Type B pancreatic cell (in vitro differentiated cells): ENCODE results near the gene APOC3. TPM values are rescaled to one million over a fixed set of nuclear protein-coding genes. Genes with fewer than 3 reads are reported as not detected.

Source experiments
- DNase-seq: peaks from one replicate; pipeline ENCODE4 v3.0.0; 2021; ENCODE audit warnings: mixed read lengths; ENCODE audit not compliant: unreplicated experiment; ENCODE audit errors: extremely low spot score
- H3K27ac Mint-ChIP-seq: 2 replicates; pipeline ENCODE4 v1.8.0; 2021; ENCODE audit warnings: mild to moderate bottlenecking, mixed read lengths
- H3K27me3 Mint-ChIP-seq: 2 replicates; pipeline ENCODE4 v1.8.0; 2021; ENCODE audit warnings: mixed read lengths
- H3K36me3 Mint-ChIP-seq: 2 replicates; pipeline ENCODE4 v1.8.0; 2021; ENCODE audit warnings: mixed read lengths
- H3K4me1 Mint-ChIP-seq: one replicate; pipeline ENCODE4 v1.8.0; 2021; ENCODE audit warnings: mixed read lengths; ENCODE audit not compliant: unreplicated experiment
- H3K4me3 Mint-ChIP-seq: 2 replicates; pipeline ENCODE4 v1.8.0; 2021; ENCODE audit warnings: mild to moderate bottlenecking, mixed read lengths
- H3K9me3 Mint-ChIP-seq: 2 replicates; pipeline ENCODE4 v1.8.0; 2021; ENCODE audit warnings: mixed read lengths
- total RNA-seq: library from RNA; stranded (reverse); gene quantifications from 2 replicates; pipeline ENCODE4 v1.2.1, GENCODE V29; 2021; ENCODE audit warnings: low replicate concordance
- TF ChIP-seq, protein P1 (sequence below): fragments of 200-600 bp; sonication (generic); conservative IDR thresholded peaks from 2 replicates; pipeline ENCODE4 v1.5.0; 2021; ENCODE audit warnings: antibody characterized with exemption, mild to moderate bottlenecking

Gene APOC3
- total RNA-seq, 1 donor from 2014 or later, result 21.6 TPM

DNA sequence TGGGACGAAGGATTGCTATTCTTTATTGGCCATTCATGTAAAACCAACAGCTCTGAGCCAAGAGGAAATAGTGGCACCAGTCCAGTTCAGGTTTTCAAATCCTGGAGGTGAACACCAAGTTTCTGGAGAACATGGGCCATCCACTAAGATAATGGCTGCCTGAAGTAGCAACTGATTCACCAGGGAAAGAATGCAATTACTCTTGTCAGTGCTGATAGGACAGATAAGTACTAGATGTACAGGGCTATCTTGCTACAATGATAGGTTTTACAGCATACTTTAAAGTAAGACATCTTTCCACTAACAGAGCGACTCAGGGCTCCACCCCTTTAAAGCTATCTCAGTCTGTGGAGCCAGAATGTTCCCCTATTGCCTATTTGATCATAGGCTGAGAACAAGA, 44.5 kb downstream of the APOC3 start:
- no peak for DNase-seq
- Mint-ChIP-seq H3K27ac (no peak overlapping the region), H3K4me1 (no peaks in the 10 kb centered on the region), H3K4me3 (no peak overlapping the region), H3K9me3 (no peaks in the 10 kb centered on the region), H3K27me3 (no peaks in the 10 kb centered on the region), H3K36me3 (peaks cover 34% of the 10 kb centered on the region)
- TF ChIP-seq, protein P1, sequence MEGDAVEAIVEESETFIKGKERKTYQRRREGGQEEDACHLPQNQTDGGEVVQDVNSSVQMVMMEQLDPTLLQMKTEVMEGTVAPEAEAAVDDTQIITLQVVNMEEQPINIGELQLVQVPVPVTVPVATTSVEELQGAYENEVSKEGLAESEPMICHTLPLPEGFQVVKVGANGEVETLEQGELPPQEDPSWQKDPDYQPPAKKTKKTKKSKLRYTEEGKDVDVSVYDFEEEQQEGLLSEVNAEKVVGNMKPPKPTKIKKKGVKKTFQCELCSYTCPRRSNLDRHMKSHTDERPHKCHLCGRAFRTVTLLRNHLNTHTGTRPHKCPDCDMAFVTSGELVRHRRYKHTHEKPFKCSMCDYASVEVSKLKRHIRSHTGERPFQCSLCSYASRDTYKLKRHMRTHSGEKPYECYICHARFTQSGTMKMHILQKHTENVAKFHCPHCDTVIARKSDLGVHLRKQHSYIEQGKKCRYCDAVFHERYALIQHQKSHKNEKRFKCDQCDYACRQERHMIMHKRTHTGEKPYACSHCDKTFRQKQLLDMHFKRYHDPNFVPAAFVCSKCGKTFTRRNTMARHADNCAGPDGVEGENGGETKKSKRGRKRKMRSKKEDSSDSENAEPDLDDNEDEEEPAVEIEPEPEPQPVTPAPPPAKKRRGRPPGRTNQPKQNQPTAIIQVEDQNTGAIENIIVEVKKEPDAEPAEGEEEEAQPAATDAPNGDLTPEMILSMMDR, result no peak

DNA sequence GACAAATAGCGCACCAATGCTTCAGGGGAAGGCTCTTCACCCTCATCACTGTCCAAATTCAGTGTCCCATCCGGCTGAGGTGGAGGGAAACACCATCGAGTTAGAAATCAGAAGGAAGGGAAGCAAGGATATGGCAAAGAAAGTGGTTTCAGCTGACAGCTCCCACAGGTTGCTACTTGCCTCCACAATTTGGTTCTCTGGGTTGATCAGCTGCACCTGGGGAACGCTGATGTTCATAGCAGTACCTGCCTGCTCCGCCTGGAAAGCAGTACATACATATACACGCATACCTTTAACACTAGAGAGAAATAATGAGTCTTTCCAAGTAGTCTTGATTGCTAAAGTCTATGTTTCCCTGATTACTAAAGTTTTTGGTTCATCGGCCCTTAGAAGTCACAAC, 45.5 kb downstream of the APOC3 start:
- TF ChIP-seq, protein P1, result no peak
- Mint-ChIP-seq H3K4me3 (no peak overlapping the region), H3K9me3 (no peaks in the 10 kb centered on the region), H3K36me3 (peaks cover 31% of the 10 kb centered on the region), H3K27me3 (no peaks in the 10 kb centered on the region), H3K27ac (no peak overlapping the region), H3K4me1 (peaks cover 5% of the 10 kb centered on the region)
- no peak for DNase-seq

DNA sequence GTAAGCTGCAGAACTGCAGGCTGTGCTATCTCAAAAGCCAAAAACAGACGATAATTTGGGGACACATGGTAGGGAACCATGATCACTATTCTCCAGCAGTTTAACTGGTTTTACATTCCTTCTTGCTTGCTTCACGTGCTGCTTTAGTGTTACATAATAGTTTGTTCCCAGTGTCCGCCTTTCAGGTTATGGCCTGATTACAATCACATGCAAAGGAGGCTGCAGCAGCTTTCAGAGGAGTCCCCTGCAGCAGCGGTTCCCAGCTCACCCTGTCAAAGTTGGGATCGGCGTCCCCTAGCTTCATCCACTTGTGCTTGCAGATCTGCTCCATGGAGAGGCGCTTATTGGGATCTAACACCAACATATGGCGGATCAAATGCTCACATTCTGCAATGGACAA, 46.9 kb downstream of the APOC3 start:
- TF ChIP-seq, protein P1, result no peak
- H3K4me1 Mint-ChIP-seq, result peaks cover 14% of the 10 kb centered on the region
- no peaks in the 10 kb centered on the region for H3K9me3 Mint-ChIP-seq
- H3K27me3 Mint-ChIP-seq, result no peaks in the 10 kb centered on the region
- no peak overlapping the region for H3K27ac Mint-ChIP-seq
- H3K4me3 Mint-ChIP-seq, result no peak overlapping the region
- H3K36me3 Mint-ChIP-seq, result peaks cover 28% of the 10 kb centered on the region
- no peak for DNase-seq

DNA sequence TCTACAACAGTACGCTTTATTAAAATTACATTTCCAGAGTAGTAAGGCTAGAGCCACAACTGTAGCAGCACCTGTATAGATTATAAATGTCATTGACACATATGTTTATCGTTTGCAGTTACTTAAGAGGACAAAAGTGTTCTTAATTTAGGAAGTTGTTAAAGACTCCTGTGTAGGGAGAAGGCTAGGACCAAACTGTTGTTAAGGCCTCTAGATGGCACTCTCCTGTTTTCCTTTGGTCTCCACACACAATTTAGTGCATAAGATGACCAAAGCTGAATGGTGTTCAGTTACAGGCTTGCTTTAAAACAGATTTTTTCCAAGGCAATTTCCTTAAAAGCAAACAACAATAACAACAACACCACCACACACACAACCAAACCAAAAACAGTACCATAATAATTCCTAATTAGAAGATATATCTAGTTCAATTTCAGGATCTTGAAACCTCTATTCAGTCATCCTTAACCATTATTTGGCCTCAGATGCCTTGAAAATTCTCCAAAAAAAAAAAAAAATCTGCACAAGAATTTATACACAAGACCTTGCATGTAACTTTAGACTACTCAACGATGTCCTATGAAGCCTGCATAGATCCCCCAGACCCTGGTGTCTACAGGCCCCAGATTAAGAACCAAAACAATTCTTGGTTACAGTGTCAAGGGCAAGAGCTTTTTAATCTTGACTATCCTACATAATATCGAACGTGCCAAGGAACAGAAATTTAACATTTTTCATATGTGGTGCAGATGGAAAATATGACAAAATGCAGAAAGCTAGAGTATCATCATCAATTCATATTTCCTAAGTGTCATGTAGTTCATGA, 50.3 kb downstream of the APOC3 start:
- Mint-ChIP-seq H3K27ac (no peak overlapping the region), H3K4me1 (peaks cover 14% of the 10 kb centered on the region), H3K27me3 (no peaks in the 10 kb centered on the region), H3K4me3 (no peak overlapping the region), H3K36me3 (peaks cover 12% of the 10 kb centered on the region), H3K9me3 (no peaks in the 10 kb centered on the region)
- DNase-seq, result no peak
- TF ChIP-seq, protein P1, result peak; percentile 86

DNA sequence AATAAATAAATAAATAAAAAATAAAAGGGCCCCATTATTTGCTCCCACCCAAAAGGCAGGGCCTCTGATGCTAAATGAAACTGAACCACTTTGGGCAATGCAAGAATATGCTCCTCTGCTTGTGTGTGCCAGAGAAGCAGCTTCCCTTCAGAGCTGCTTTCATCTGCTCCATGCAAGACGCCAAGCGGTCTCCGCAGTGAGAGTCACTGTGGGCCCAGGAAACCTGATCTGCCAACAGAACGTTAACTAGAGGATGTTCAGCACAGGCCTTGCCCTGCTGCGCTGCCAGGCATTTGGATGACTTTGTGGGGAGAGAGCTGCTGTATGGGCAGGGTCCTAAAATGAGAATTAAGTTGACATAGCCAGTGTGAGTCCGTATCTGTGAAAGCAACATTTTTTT, 51.4 kb downstream of the APOC3 start:
- Mint-ChIP-seq H3K27ac (no peak overlapping the region), H3K9me3 (no peaks in the 10 kb centered on the region), H3K4me3 (no peak overlapping the region), H3K36me3 (peaks cover 4% of the 10 kb centered on the region), H3K27me3 (no peaks in the 10 kb centered on the region), H3K4me1 (peaks cover 14% of the 10 kb centered on the region)
- no peak for DNase-seq
- TF ChIP-seq, protein P1, result no peak
